ENCODE measurements around the gene TMEM117.

TMEM117 gene

DNA sequence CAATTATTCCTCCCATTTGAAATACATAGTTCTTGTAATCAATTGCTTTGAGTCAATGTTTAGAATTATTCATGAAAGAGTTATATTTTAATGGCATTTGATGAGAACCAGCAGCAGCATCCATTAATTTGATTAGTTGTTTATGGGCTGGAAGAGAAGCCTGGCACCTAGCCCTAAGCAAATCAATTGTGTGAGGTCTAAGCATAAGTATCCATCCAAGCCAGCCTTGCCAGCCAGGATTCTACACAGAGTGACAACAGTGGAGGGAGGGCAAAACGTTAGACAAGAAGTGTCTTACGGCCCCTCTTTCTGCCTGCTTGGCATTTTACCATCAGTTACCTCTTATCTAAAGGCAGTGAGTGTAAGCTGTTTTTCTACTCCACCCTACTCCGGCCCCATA, 561.8 kb downstream of the TMEM117 start:
- DNase-seq = no peak

DNA sequence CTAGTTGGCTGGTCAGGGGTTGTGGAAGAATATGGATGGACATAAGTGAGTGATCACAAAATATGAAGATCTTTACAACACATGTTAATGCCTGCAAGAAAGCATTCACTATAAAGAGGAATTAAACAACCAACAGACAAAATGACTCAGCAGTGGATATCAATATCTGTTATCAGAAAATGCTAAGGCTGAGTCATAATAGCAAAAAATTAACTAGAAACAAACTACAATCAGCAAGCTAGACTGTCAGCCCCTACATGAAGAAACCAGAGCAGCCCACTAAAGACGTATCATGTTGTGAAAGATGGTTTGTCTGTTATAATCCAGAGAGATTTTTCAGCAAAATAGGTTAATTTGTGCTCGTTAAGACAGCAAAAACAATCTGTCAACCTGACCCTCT, 567.3 kb downstream of the TMEM117 start:
- no peak for DNase-seq

DNA sequence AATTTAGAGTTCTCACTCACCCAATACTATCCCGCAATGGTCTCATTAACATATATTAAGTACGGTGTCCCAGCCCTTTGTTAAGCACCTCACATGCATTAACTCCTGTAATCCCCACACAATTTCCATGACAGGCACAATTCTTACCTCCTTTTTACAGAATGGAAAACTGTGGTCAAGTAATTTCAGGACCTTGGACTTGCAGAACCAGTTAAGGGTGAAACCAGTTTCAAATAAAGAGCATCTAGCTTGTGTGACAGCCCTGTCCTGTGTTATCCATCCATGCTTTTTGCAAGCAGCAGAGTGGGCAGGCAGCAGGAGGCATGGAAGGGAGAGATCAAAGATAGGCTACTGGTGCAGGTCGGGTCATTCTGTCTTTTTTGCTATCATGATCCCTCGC, 569.4 kb downstream of the TMEM117 start:
- no peak for DNase-seq

DNA sequence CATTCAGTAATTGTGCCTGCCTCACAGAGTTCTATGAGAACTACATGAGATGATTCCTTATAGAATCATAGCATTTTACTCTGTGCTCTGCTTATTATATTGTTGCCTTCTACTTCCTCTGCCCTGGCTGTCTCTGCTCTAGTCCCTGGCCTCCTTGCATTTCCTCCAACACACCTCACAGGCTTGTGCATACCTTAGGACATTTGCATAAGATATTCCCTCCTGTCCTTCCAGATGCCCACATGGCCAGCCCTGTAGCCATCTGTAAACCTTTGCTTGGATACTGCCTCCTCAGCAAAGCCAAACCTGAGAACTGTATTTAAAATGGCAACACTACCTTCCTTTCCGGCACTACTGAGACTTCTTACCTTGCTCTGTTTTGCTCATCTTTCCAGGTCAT, 586.7 kb downstream of the TMEM117 start:
- no peak for DNase-seq

DNA sequence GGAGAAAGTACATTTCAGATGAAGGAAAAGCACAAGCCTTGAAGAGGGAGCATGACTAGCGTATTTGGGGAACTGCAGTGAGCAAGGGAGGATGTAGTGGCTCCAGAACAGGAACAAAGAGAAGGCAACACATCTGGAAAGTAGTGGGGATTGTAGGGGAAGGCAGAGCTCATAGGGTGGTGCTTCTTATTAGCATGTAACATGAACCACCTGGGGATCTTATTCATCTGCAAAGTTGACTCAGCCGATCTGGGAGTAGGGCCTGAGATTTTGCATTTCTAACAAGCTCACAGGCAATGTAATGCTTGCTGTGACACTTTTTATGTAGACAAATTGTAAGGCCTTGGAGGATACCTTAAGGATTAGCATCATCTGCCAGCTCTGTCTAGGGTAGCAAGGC, 592.9 kb downstream of the TMEM117 start:
- no peak for DNase-seq

DNA sequence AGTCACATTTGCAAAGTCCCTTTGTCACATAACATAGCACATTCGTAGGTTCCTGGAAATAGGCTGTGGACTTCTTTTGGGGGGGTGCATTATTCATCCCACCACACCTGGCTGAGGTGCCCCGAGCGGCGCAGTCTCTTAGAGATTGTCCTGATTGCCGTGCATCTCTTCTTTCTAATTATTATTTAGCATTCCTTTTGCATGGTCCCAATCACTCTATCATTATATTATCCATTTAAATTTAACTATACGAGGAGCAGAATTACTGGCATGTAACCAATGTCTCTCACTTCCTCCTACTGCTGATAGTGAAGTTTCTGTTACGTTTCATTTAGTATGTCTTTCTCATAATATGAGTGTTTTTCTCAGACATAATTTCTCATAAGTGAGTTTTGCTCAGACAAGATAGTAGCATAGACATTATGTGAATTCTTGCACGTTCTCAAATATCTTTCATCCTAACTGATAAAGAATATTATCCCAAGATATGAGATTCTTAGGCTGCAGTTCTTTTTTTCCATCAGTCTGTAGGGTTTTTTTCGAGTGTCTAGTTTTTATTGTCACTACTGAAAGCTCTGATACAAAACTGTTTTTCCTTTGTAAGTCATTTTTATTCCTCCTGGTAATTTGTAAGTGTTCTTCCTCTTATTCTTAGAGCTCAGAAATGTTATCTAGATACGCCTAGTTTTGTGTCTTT, 595.9 kb downstream of the TMEM117 start:
- DNase-seq = no peak

DNA sequence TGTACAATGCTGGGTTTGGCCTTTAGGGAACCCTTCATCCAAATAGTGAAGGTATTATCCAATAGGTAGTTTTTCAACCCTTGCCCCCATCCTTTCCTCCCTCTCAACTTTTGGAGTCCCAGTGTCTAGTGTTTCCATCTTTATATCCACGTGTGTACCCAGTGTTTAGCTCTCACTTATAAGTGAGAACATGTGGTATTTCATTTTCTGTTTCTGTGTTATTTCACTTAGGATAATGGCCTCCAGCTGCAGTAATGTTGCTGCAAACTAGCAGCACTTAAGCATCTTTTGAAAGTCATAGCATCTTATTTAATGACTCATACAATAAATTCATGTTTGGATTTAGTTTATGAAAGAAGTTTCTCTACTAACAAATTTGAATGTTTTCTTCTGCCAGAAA, 597.8 kb downstream of the TMEM117 start:
- no peak for DNase-seq

DNA sequence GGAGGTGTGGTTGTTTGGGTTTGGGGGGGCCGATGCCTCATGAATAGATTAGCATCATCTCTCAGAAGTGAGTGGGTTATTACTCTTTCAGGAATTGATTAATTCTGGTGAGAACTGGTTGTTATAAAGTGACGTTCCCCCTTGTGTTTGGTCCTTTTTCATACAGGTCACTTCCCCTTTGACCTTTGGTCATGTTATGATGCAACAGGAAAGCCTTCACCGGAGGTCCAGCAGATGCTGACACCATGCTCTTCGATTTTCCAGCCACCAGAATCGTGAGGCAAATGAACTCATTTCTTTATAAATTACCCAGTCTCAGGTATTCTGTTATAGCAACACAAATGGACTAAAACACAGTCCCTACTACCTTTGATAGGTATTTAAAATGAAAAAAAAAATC, 600.9 kb downstream of the TMEM117 start:
- no peak for DNase-seq

All from CD4-positive, alpha-beta T cell treated with Interleukin-17A for 4 hours (primary cell).